Gastrocnemius medialis (tissue), 4 donors: ENCODE data around the gene BTRC. TPM values are rescaled to one million over a fixed set of nuclear protein-coding genes. Genes with fewer than 3 reads are reported as not detected.

Source experiments
- ATAC-seq, 2 donors: fragments of 150-250 bp; one replicate each; pipeline ENCODE4 v1.9.1; 2016
- DNase-seq, 2 donors: peaks; one replicate each; pipeline ENCODE4 v3.0.0-alpha.2; 2019
- H3K27ac ChIP-seq, 4 donors: fragments of 200-600 bp; sonication (generic); 1 replicate in 1 of 4; 2 replicates in 3 of 4; pipeline ENCODE4 v1.5.1; 2016 to 2018; ENCODE audit warnings: mild to moderate bottlenecking in 2 of 4, moderate library complexity in 1 of 4
- H3K27me3 ChIP-seq, 3 donors: fragments of 200-600 bp; sonication (generic) in 2 of 3; 1 replicate in 1 of 3; 2 replicates in 2 of 3; pipeline versions ENCODE4 v1.5.1 to v1.6.0; 2016 to 2019; ENCODE audit warnings: mild to moderate bottlenecking in 1 of 3, moderate library complexity in 1 of 3
- H3K36me3 ChIP-seq, 2 donors: fragments of 200-600 bp; sonication (generic) in 1 of 2; one replicate each; pipeline ENCODE4 v1.5.1; 2017 to 2018
- H3K4me1 ChIP-seq, 2 donors: fragments of 200-600 bp; sonication (generic) in 1 of 2; one replicate each; pipeline ENCODE4 v1.5.1; 2016 to 2017; ENCODE audit warnings: mild to moderate bottlenecking in 2 of 2
- H3K4me3 ChIP-seq, 4 donors: fragments of 200-600 bp; sonication (generic) in 3 of 4; 1 replicate in 1 of 4; 2 replicates in 3 of 4; pipeline ENCODE4 v1.5.1; 2016 to 2019; ENCODE audit warnings: mild to moderate bottlenecking in 2 of 4
- H3K9me3 ChIP-seq, 3 donors: fragments of 200-600 bp; sonication (generic) in 2 of 3; 1 replicate in 1 of 3; 2 replicates in 2 of 3; pipeline ENCODE4 v1.5.1; 2016 to 2019
- POLR2A ChIP-seq, 2 donors: fragments of 450-650 bp; IDR thresholded peaks; one replicate each; pipeline ENCODE4 v1.6.1; 2017; ENCODE audit warnings: antibody characterized with exemption in 2 of 2, mild to moderate bottlenecking in 2 of 2, moderate library complexity in 2 of 2
- in situ Hi-C, 4 donors: fragments of 200-750 bp; cut with MboI; loops; one replicate each; pipeline versions ENCODE4 v1.15.0 to v1.8.0; 2017; ENCODE audit warnings: low sequenced_read_pairs in 4 of 4
- intact Hi-C: fragments of 100-400 bp; cut with DNase I; formaldehyde crosslinking; loops from one replicate; pipeline ENCODE4 v1.15.1; 2023; ENCODE audit warnings: low total_unique reads
- total RNA-seq, 4 donors: library from RNA; depleted of rRNA; stranded (reverse); fragments of >200 nt; gene quantifications; one replicate each; pipeline versions ENCODE4 v1.1.0 to v1.2.3, GENCODE V29; 2016
- TF ChIP-seq, protein P1 (sequence below), 5 experiments: fragments of 450-650 bp in 3 of 5; fragments of 200-600 bp in 2 of 5; sonication (generic) in 2 of 5; IDR thresholded peaks in 4 of 5; conservative IDR thresholded peaks in 1 of 5; 1 replicate in 4 of 5; 2 replicates in 1 of 5; pipeline ENCODE4 v1.5.1; 2016 to 2019; ENCODE audit warnings: antibody characterized with exemption in 5 of 5, mild to moderate bottlenecking in 3 of 5, moderate library complexity in 3 of 5

BTRC gene
- total RNA-seq, 4 donors from 2014 or later = 8.7 to 17.3 (median 12.6) TPM

DNA sequence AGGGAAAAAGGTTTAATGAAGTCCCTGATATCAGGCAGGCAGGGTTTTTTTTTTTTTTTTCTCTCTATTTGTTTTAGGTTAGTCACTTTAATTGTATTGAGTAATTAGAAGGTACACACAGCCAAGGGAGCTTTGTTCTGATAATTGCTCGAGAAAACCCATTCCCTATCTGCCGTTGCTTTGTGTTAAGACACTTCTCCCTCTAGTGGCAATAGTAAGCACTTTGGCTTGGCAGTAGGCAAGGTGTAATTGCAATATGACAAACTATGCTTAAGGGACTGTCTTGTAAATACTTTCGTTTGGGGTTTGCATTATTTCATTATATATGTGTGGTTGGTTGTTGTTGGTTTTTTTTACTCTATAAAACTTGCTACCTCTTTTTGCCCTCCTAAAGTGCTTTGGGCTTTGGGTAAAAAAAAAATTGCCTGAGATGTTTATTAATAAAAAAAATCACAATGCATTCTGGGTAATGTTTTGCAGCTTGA is 113.4 kb downstream of the BTRC start:
- TF ChIP-seq POLR2A (IDR thresholded peaks at IDR 0.05) = no peak
- TF ChIP-seq, protein P1, sequence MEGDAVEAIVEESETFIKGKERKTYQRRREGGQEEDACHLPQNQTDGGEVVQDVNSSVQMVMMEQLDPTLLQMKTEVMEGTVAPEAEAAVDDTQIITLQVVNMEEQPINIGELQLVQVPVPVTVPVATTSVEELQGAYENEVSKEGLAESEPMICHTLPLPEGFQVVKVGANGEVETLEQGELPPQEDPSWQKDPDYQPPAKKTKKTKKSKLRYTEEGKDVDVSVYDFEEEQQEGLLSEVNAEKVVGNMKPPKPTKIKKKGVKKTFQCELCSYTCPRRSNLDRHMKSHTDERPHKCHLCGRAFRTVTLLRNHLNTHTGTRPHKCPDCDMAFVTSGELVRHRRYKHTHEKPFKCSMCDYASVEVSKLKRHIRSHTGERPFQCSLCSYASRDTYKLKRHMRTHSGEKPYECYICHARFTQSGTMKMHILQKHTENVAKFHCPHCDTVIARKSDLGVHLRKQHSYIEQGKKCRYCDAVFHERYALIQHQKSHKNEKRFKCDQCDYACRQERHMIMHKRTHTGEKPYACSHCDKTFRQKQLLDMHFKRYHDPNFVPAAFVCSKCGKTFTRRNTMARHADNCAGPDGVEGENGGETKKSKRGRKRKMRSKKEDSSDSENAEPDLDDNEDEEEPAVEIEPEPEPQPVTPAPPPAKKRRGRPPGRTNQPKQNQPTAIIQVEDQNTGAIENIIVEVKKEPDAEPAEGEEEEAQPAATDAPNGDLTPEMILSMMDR (IDR thresholded peaks at IDR 0.05 in 4 of 5, conservative IDR thresholded peaks at IDR 0.05 in 1 of 5) = peak; percentile 58 to 83 (median 75)
- H3K9me3 ChIP-seq = no peaks in the 10 kb centered on the region
- H3K36me3 ChIP-seq = no peaks in the 10 kb centered on the region
- in situ Hi-C loops (loop anchor here in 3 of 4 donors (10.0 kb wide), 2 partner anchors 163 to 253 kb away; no protein-coding TSS in a partner anchor), intact Hi-C loops (loop anchor here (2.0 to 10.0 kb wide), 3 partner anchors 107 to 255 kb away; no protein-coding TSS in a partner anchor)
- peak; percentile 65 to 90 for ATAC-seq
- H3K4me3 ChIP-seq = no peak overlapping the region
- DNase-seq = peak in 1 of 2 donors; percentile 18
- no peak overlapping the region for H3K27ac ChIP-seq
- H3K4me1 ChIP-seq = peaks cover 7 to 8% of the 10 kb centered on the region in 2 donors
- no peaks in the 10 kb centered on the region for H3K27me3 ChIP-seq

DNA sequence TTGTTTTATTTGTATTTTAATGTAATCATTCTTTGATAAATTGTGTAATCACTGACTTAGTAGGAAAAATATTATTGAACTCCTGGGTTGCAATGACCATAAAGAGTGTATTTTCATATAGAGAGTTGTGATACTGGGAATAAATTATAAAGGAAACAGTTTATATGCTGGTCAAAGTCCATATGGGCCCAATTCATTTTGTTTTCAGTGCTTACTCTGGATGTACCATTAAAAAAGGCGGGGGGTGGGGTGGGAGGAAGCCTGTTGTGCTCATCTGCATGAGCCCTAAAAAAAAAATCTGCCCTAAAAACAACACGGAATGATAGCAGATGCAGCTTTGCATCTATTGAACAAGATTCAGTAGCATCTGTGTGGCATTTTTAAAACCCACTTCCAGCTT is 114.2 kb downstream of the BTRC start:
- in situ Hi-C loops (loop anchor here in 3 of 4 donors (10.0 kb wide), 2 partner anchors 163 to 253 kb away; no protein-coding TSS in a partner anchor), intact Hi-C loops (loop anchor here (10.0 kb wide), 1 partner anchor 107 kb away; no protein-coding TSS in a partner anchor)
- Histone ChIP-seq H3K4me1 (peaks cover 7 to 8% of the 10 kb centered on the region in 2 donors), H3K27ac (no peak overlapping the region), H3K36me3 (no peaks in the 10 kb centered on the region), H3K9me3 (no peaks in the 10 kb centered on the region), H3K27me3 (no peaks in the 10 kb centered on the region), H3K4me3 (no peak overlapping the region)
- ATAC-seq = no peak
- no peak for TF ChIP-seq POLR2A (IDR thresholded peaks at IDR 0.05)
- TF ChIP-seq, protein P1 (IDR thresholded peaks at IDR 0.05 in 4 of 5, conservative IDR thresholded peaks at IDR 0.05 in 1 of 5) = no peak
- no peak for DNase-seq

DNA sequence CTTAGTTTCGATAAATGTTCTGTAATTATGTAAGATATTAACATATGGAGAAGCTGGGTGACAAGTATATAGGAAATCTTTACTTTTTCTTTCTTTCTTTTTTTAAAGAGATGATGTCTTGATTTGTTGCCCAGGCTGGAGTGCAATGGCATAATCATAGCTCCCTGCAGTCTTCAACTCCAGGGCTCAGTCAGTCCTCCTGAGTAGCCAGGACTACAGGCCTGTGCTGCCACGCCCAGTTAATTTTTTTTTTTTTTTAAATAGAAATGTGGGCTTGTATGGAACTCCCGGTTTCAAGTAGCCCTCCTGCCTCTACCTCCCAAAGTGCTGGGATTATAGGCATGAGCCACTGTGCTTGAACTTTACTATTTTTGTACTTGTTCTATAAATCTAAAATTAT is 122.4 kb downstream of the BTRC start:
- ATAC-seq = no peak
- in situ Hi-C loops = no loop called here
- Histone ChIP-seq H3K27me3 (no peaks in the 10 kb centered on the region), H3K36me3 (peaks cover 0 to 9% of the 10 kb centered on the region in 2 donors), H3K4me1 (no peaks in the 10 kb centered on the region), H3K27ac (no peak overlapping the region), H3K4me3 (no peak overlapping the region), H3K9me3 (no peaks in the 10 kb centered on the region)
- DNase-seq = no peak
- no peak for TF ChIP-seq POLR2A (IDR thresholded peaks at IDR 0.05)
- TF ChIP-seq, protein P1 (IDR thresholded peaks at IDR 0.05 in 4 of 5, conservative IDR thresholded peaks at IDR 0.05 in 1 of 5) = no peak
- intact Hi-C loops = no loop called here

DNA sequence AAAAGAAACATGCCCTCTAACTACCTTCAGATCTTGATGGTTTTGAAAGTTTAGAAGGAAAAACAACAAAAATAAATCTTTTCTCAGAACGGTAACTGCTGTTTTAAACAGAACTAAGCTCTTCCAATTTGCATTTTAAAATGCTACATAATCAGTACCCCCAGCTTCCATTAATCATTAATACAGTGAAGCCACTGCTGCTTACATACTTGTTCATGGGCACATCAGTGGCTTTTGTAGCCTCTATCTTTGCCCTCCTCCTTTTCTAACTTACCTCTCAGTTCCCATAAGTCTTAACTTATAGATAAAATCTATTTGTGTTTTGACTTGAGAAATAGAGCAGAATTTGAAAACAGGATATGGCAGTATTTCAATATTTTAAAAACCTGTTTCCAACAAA is 125.0 kb downstream of the BTRC start:
- no peaks in the 10 kb centered on the region for H3K27me3 ChIP-seq
- no peak for TF ChIP-seq POLR2A (IDR thresholded peaks at IDR 0.05)
- TF ChIP-seq, protein P1 (IDR thresholded peaks at IDR 0.05 in 4 of 5, conservative IDR thresholded peaks at IDR 0.05 in 1 of 5) = no peak
- ATAC-seq = no peak
- in situ Hi-C loops (no loop called here), intact Hi-C loops (no loop called here)
- H3K4me3 ChIP-seq = no peak overlapping the region
- DNase-seq = no peak
- H3K9me3 ChIP-seq = no peaks in the 10 kb centered on the region
- H3K4me1 ChIP-seq = no peaks in the 10 kb centered on the region
- peaks cover 0 to 9% of the 10 kb centered on the region in 2 donors for H3K36me3 ChIP-seq
- no peak overlapping the region for H3K27ac ChIP-seq
